Hepatocyte (in vitro differentiated cells): Measurements from ENCODE around the gene CLIC5. TPM values are rescaled to one million over a fixed set of nuclear protein-coding genes. Genes with fewer than 3 reads are reported as not detected.
A peak's percentile ranks its signal among the peaks of the same experiment; 100 is the strongest.

Experiments used
- DNase-seq: peaks from one replicate; pipeline ENCODE4 v3.0.0-alpha.2; 2016; ENCODE audit warnings: low spot score
- H2AFZ ChIP-seq: fragments of 200-600 bp; sonication (generic); 2 replicates; pipeline ENCODE4 v1.6.0; 2016; ENCODE audit warnings: antibody characterized with exemption, mild to moderate bottlenecking
- H3K27ac ChIP-seq: fragments of 200-600 bp; sonication (generic); 2 replicates; pipeline ENCODE4 v1.5.1; 2016; ENCODE audit warnings: mild to moderate bottlenecking
- H3K27me3 ChIP-seq: fragments of 200-600 bp; sonication (generic); 2 replicates; pipeline ENCODE4 v1.6.1; 2016
- H3K36me3 ChIP-seq: fragments of 200-600 bp; sonication (generic); replicated peaks from 2 replicates; pipeline ENCODE4 v1.5.1; 2016; ENCODE audit warnings: low read depth; ENCODE audit not compliant: insufficient read depth
- H3K4me1 ChIP-seq: fragments of 200-600 bp; sonication (generic); 2 replicates; pipeline ENCODE4 v1.5.1; 2016; ENCODE audit warnings: mild to moderate bottlenecking, moderate library complexity; ENCODE audit not compliant: insufficient read depth
- H3K4me2 ChIP-seq: fragments of 200-600 bp; sonication (generic); 2 replicates; pipeline ENCODE4 v1.6.0; 2016
- H3K4me3 ChIP-seq: fragments of 200-600 bp; sonication (generic); 2 replicates; pipeline ENCODE4 v1.5.1; 2016; ENCODE audit warnings: mild to moderate bottlenecking
- H3K79me2 ChIP-seq: fragments of 200-600 bp; sonication (generic); 2 replicates; pipeline ENCODE4 v1.6.0; 2017; ENCODE audit warnings: mild to moderate bottlenecking
- H3K9me2 ChIP-seq: fragments of 200-600 bp; sonication (generic); replicated peaks from 2 replicates; pipeline ENCODE4 v1.6.0; 2017; ENCODE audit warnings: mild to moderate bottlenecking; ENCODE audit not compliant: insufficient read depth
- H3K9me3 ChIP-seq: fragments of 200-600 bp; sonication (generic); 2 replicates; pipeline ENCODE4 v1.5.1; 2016; ENCODE audit warnings: low read depth, mild to moderate bottlenecking
- H4K20me1 ChIP-seq: fragments of 200-600 bp; sonication (generic); 2 replicates; pipeline ENCODE4 v1.6.0; 2016; ENCODE audit warnings: mild to moderate bottlenecking; ENCODE audit not compliant: insufficient read depth, poor library complexity, severe bottlenecking
- CTCF ChIP-seq: fragments of 200-600 bp; sonication (generic); IDR thresholded peaks from 2 replicates; pipeline ENCODE4 v1.5.1; 2016; ENCODE audit warnings: antibody characterized with exemption, mild to moderate bottlenecking; ENCODE audit not compliant: poor library complexity
- EZH2 ChIP-seq: fragments of 200-600 bp; sonication (generic); IDR thresholded peaks from 2 replicates; pipeline ENCODE4 v1.6.1; 2016; ENCODE audit warnings: antibody characterized with exemption, mild to moderate bottlenecking, borderline replicate concordance
- EZH2phosphoT487 ChIP-seq: fragments of 200-600 bp; sonication (generic); IDR thresholded peaks from one replicate; pipeline ENCODE4 v1.6.1; 2018; ENCODE audit warnings: antibody characterized with exemption, mild to moderate bottlenecking, low read depth, moderate library complexity; ENCODE audit not compliant: unreplicated experiment, severe bottlenecking
- WGBS: methylation state at CpG from one replicate; pipeline ENCODE4 v1.1.6; 2016; ENCODE audit warnings: low lambda C conversion rate; ENCODE audit errors: missing lambda C conversion rate; 5-methylcytosine and 5-hydroxymethylcytosine counted together
- polyA plus RNA-seq: library from polyadenylated mRNA; unstranded; fragments of >200 nt; fragmentation: Nextera tagmentation; extraction: Ambion mirVana; gene quantifications from 2 replicates; pipeline ENCODE4 v1.2.1, GENCODE V29; 2016
- total RNA-seq: library from RNA; depleted of rRNA; stranded (reverse); fragments of >200 nt; gene quantifications from 2 replicates; pipeline ENCODE4 v1.2.3, GENCODE V29; 2014

Gene CLIC5
- total and polyA plus RNA-seq, 2 experiments from 2014 or later, result 6.0 to 12.1 TPM

- Histone ChIP-seq H3K9me2 (no peaks in the 10 kb centered on the region), H3K4me1 (peaks cover 16% of the 10 kb centered on the region), H3K36me3 (no peaks in the 10 kb centered on the region), H3K4me2 (peak overlapping the region; percentile 96), H3K9me3 (no peaks in the 10 kb centered on the region), H3K79me2 (no peaks in the 10 kb centered on the region), H3K27me3 (peaks cover 25% of the 10 kb centered on the region), H4K20me1 (no peaks in the 10 kb centered on the region), H3K27ac (peak overlapping the region; percentile 93), H3K4me3 (no peak overlapping the region), H2AFZ (no peak overlapping the region)
- DNase-seq, result no peak
- WGBS, result 68% methylated on average over 4 of the region's 4 CpGs
- no peak for TF ChIP-seq EZH2
- TF ChIP-seq EZH2phosphoT487, result no peak
- no peak for TF ChIP-seq CTCF
Observed at GRCh38 chr6:46013639-46014038, 2.0 kb downstream of the CLIC5 start.

- no peaks in the 10 kb centered on the region for H3K9me2 ChIP-seq
- no peaks in the 10 kb centered on the region for H3K36me3 ChIP-seq
- H3K4me1 ChIP-seq, result peaks cover 16% of the 10 kb centered on the region
- no peak overlapping the region for H2AFZ ChIP-seq
- H3K4me3 ChIP-seq, result no peak overlapping the region
- DNase-seq, result no peak
- 62% methylated on average over 1 of the region's 1 CpG for WGBS
- H3K9me3 ChIP-seq, result no peaks in the 10 kb centered on the region
- no peaks in the 10 kb centered on the region for H4K20me1 ChIP-seq
- H3K27ac ChIP-seq, result peak overlapping the region; percentile 93
- peak overlapping the region; percentile 12 for H3K4me2 ChIP-seq
- peaks cover 25% of the 10 kb centered on the region for H3K27me3 ChIP-seq
- H3K79me2 ChIP-seq, result no peaks in the 10 kb centered on the region
- no peak for TF ChIP-seq EZH2
- no peak for TF ChIP-seq CTCF
- TF ChIP-seq EZH2phosphoT487, result no peak
Observed at GRCh38 chr6:46012834-46013233, 2.8 kb downstream of the CLIC5 start.

- WGBS, result 60% methylated on average over 8 of the region's 8 CpGs
- Histone ChIP-seq H2AFZ (no peak overlapping the region), H3K79me2 (no peaks in the 10 kb centered on the region), H3K36me3 (no peaks in the 10 kb centered on the region), H3K9me3 (no peaks in the 10 kb centered on the region), H3K4me2 (peak overlapping the region; percentile 54), H3K9me2 (no peaks in the 10 kb centered on the region), H3K27ac (peak overlapping the region; percentile 93), H3K4me3 (no peak overlapping the region), H4K20me1 (no peaks in the 10 kb centered on the region), H3K4me1 (peaks cover 16% of the 10 kb centered on the region), H3K27me3 (peaks cover 14% of the 10 kb centered on the region)
- TF ChIP-seq EZH2 (no peak), EZH2phosphoT487 (no peak), CTCF (no peak)
- DNase-seq, result peak; percentile 69
Observed at GRCh38 chr6:46011188-46012085, 4.2 kb downstream of the CLIC5 start.
